Stomach (tissue), 9 donors: ENCODE data around the gene KCNH8. TPM values are rescaled to one million over a fixed set of nuclear protein-coding genes. Genes with fewer than 3 reads are reported as not detected.

Experiments used
- DNase-seq, 2 donors: peaks; one replicate each; pipeline versions ENCODE4 v3.0.0 to v3.0.0-alpha.2; 2013 to 2019
- H3K27ac ChIP-seq, 5 donors: fragments of 200-600 bp in 4 of 5; sonication (generic) in 4 of 5; one replicate each; pipeline ENCODE4 v1.5.1; 2013 to 2019; ENCODE audit warnings: mild to moderate bottlenecking in 1 of 5, moderate library complexity in 1 of 5
- H3K27me3 ChIP-seq, 3 donors: fragments of 200-600 bp; sonication (generic); one replicate each; pipeline ENCODE4 v1.5.1; 2017 to 2019; ENCODE audit warnings: mixed run types in 1 of 3
- H3K36me3 ChIP-seq, 4 donors: fragments of 200-600 bp; sonication (generic); 1 replicate in 3 of 4; 2 replicates in 1 of 4; pipeline ENCODE4 v1.5.1; 2016 to 2019
- H3K4me1 ChIP-seq, 4 donors: fragments of 200-600 bp; sonication (generic); one replicate each; pipeline ENCODE4 v1.5.1; 2016 to 2019
- H3K4me3 ChIP-seq, 4 donors: fragments of 200-600 bp; sonication (generic) in 3 of 4; one replicate each; pipeline ENCODE4 v1.5.1; 2016 to 2019; ENCODE audit warnings: mild to moderate bottlenecking in 1 of 4
- H3K9me3 ChIP-seq, 4 donors: fragments of 200-600 bp; sonication (generic); one replicate each; pipeline ENCODE4 v1.5.1; 2016 to 2019
- CTCF ChIP-seq, 7 experiments: fragments of 450-650 bp in 4 of 7; fragments of 200-600 bp in 3 of 7; sonication (generic) in 3 of 7; IDR thresholded peaks; one replicate each; pipeline ENCODE4 v1.5.1; 2016 to 2019; ENCODE audit warnings: antibody characterized with exemption in 7 of 7, control low read depth in 2 of 7, mild to moderate bottlenecking in 1 of 7
- EP300 ChIP-seq: sonication (generic); formaldehyde crosslinking; IDR thresholded peaks from one replicate; pipeline ENCODE4 v1.6.1; 2017; ENCODE audit warnings: antibody characterized with exemption
- POLR2A ChIP-seq, 4 donors: fragments of 450-650 bp; IDR thresholded peaks; one replicate each; pipeline ENCODE4 v1.6.1; 2016; ENCODE audit warnings: antibody characterized with exemption in 4 of 4, control low read depth in 2 of 4, mild to moderate bottlenecking in 1 of 4, moderate library complexity in 1 of 4
- POLR2AphosphoS5 ChIP-seq, 3 donors: sonication (generic); formaldehyde crosslinking; IDR thresholded peaks; one replicate each; pipeline ENCODE4 v1.6.1; 2016; ENCODE audit warnings: antibody characterized with exemption in 3 of 3
- WGBS, 5 donors: extraction: QIAGEN DNeasy Blood & Tissue Kit in 3 of 5; methylation state at CpG; one replicate each; pipeline versions ENCODE4 v1.1.5 to v1.1.7; 2013 to 2018; 5-methylcytosine and 5-hydroxymethylcytosine counted together
- intact Hi-C: fragments of 100-400 bp; cut with DNase I; formaldehyde crosslinking; loops from one replicate; pipeline ENCODE4 v1.15.1; 2023; ENCODE audit warnings: low total_unique reads
- polyA plus RNA-seq, 3 donors: library from polyadenylated mRNA; stranded (reverse); fragments of 200-250 nt; gene quantifications; one replicate each; pipeline ENCODE4 v1.2.3, GENCODE V29; 2013
- total RNA-seq, 5 donors: library from RNA; depleted of rRNA; stranded (reverse); fragments of >200 nt; gene quantifications; one replicate each; pipeline versions ENCODE4 v1.1.0 to v1.2.3, GENCODE V29; 2014 to 2016
- donor health status: healthy with polysubstance abuse.
- donor health status: Bipolar disorder and iron deficiency.
- donor health status: healthy.

KCNH8 gene
- total and polyA plus RNA-seq, 8 donors, result 0.29 to 5.3 (median 0.89) TPM; not detected in 1

GRCh38 chr3:19256313-19256712 lies 108.0 kb downstream of the KCNH8 start:
- Histone ChIP-seq H3K4me1 (no peaks in the 10 kb centered on the region), H3K27me3 (no peaks in the 10 kb centered on the region), H3K9me3 (peaks cover 0 to 5% (median 0%) of the 10 kb centered on the region in 4 donors), H3K36me3 (no peaks in the 10 kb centered on the region), H3K27ac (no peak overlapping the region), H3K4me3 (no peak overlapping the region)
- TF ChIP-seq EP300, result no peak
- no peak for TF ChIP-seq CTCF (IDR thresholded peaks at IDR 0.05)
- TF ChIP-seq POLR2AphosphoS5 (IDR thresholded peaks at IDR 0.05), result no peak
- TF ChIP-seq POLR2A (IDR thresholded peaks at IDR 0.05), result no peak
- intact Hi-C loops, result no loop called here
- no peak for DNase-seq
- WGBS, 5 donors, result 77 to 83% (median 81%) methylated on average over 5 of the region's 5 CpGs

- Histone ChIP-seq H3K27ac (no peak overlapping the region), H3K9me3 (no peaks in the 10 kb centered on the region), H3K4me1 (no peaks in the 10 kb centered on the region), H3K4me3 (no peak overlapping the region), H3K36me3 (no peaks in the 10 kb centered on the region), H3K27me3 (no peaks in the 10 kb centered on the region)
- TF ChIP-seq POLR2A (IDR thresholded peaks at IDR 0.05), result no peak
- no peak for TF ChIP-seq POLR2AphosphoS5 (IDR thresholded peaks at IDR 0.05)
- TF ChIP-seq EP300, result no peak
- TF ChIP-seq CTCF (IDR thresholded peaks at IDR 0.05), result no peak
- DNase-seq, result no peak
- intact Hi-C loops, result no loop called here
- 86 to 93% (median 90%) methylated on average over 3 of the region's 3 CpGs for WGBS, 5 donors
These were observed 115.3 kb downstream of the KCNH8 start for GRCh38 chr3:19263606-19264005.

GRCh38 chr3:19264424-19264823 lies 116.1 kb downstream of the KCNH8 start:
- DNase-seq, result no peak
- intact Hi-C loops, result no loop called here
- Histone ChIP-seq H3K9me3 (no peaks in the 10 kb centered on the region), H3K4me1 (no peaks in the 10 kb centered on the region), H3K27me3 (no peaks in the 10 kb centered on the region), H3K4me3 (no peak overlapping the region), H3K27ac (no peak overlapping the region), H3K36me3 (no peaks in the 10 kb centered on the region)
- 84 to 91% (median 86%) methylated on average over 6 of the region's 6 CpGs for whole genome bisulfite sequencing, 5 donors
- TF ChIP-seq POLR2AphosphoS5 (IDR thresholded peaks at IDR 0.05) (no peak), POLR2A (IDR thresholded peaks at IDR 0.05) (no peak), CTCF (IDR thresholded peaks at IDR 0.05) (no peak), EP300 (no peak)

GRCh38 chr3:19267040-19267439 lies 118.7 kb downstream of the KCNH8 start:
- Histone ChIP-seq H3K4me1 (no peaks in the 10 kb centered on the region), H3K4me3 (no peak overlapping the region), H3K36me3 (no peaks in the 10 kb centered on the region), H3K9me3 (no peaks in the 10 kb centered on the region), H3K27me3 (no peaks in the 10 kb centered on the region), H3K27ac (no peak overlapping the region)
- TF ChIP-seq POLR2A (IDR thresholded peaks at IDR 0.05), result no peak
- no peak for TF ChIP-seq POLR2AphosphoS5 (IDR thresholded peaks at IDR 0.05)
- TF ChIP-seq CTCF (IDR thresholded peaks at IDR 0.05), result no peak
- TF ChIP-seq EP300, result no peak
- DNase-seq, result no peak
- 52 to 64% (median 54%) methylated on average over 4 of the region's 4 CpGs for WGBS, 5 donors
- intact Hi-C loops, result no loop called here
